ENCODE measurements around the gene TSPY1.
"Not testable (repeated sequence)": the region's sequence is repeated elsewhere in the genome, so short reads cannot be mapped to it uniquely, and the experiment has no call there.

The TSPY1 gene

GRCh38 chrY:9466655-9467054 is at the start of gene TSPY1:
TSS of gene TSPY1 (plus strand) at chrY:9466955. CDS start at chrY:9467001, 46 bp downstream.
- not testable (repeated sequence) for DNase-seq (ENCODE audit: low spot score)

- DNase-seq (ENCODE audit: low spot score) = not testable (repeated sequence)
Observed at GRCh38 chrY:9486967-9487366, 20.2 kb downstream of the TSPY1 start, which contains the start of gene TSPY9. TSS of gene TSPY9 (plus strand) at chrY:9487267. CDS start at chrY:9487313, 46 bp downstream.

- not testable (repeated sequence) for DNase-seq (ENCODE audit: low spot score)
Observed at GRCh38 chrY:9504396-9504795, 37.6 kb downstream of the TSPY1 start.

DNA sequence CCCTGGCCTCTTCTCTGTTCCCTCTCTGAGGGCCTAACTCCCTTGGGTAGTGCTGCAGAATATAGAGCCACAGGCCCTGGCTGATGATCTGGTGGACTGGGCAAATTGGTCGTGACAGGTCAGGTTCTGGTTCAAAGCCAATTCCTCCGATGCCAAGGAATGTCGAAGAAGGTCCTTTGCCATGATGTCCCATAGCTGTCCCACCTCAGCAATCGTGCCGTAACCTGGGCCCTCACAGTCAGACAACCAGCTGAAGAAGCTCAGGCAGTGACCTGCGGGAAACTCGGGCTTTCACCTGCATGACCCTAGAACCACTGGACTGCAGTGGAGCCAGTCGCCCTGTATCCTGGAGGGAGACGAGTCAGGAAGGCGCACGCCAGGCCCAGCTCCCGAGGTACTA is 49.5 kb downstream of the TSPY1 start:
- DNase-seq (ENCODE audit: low spot score) = not testable (repeated sequence)
